Smooth muscle cell (in vitro differentiated cells): Measurements from ENCODE around the gene EYA2. TPM values are rescaled to one million over a fixed set of nuclear protein-coding genes. Genes with fewer than 3 reads are reported as not detected.

Source experiments
- DNase-seq: peaks from one replicate; lab custom pipeline; 2025; ENCODE audit not compliant: unreplicated experiment; lab: John Stamatoyannopoulos, UW
- H2AFZ ChIP-seq: fragments of 200-600 bp; sonication (generic); 2 replicates; pipeline ENCODE4 v1.6.0; 2016; ENCODE audit warnings: antibody characterized with exemption, low read depth, mild to moderate bottlenecking
- H3F3A ChIP-seq: fragments of 200-600 bp; sonication (generic); 2 replicates; pipeline ENCODE4 v1.6.0; 2017; ENCODE audit warnings: antibody characterized with exemption, low read depth
- H3K27ac ChIP-seq: fragments of 200-600 bp; sonication (generic); 2 replicates; pipeline ENCODE4 v1.5.1; 2016; ENCODE audit warnings: low read depth, mild to moderate bottlenecking
- H3K27me3 ChIP-seq: fragments of 200-600 bp; sonication (generic); 2 replicates; pipeline ENCODE4 v1.6.1; 2016; ENCODE audit warnings: low read depth, mild to moderate bottlenecking
- H3K36me3 ChIP-seq: fragments of 200-600 bp; sonication (generic); 2 replicates; pipeline ENCODE4 v1.5.1; 2016; ENCODE audit warnings: low read depth
- H3K4me1 ChIP-seq: fragments of 200-600 bp; sonication (generic); 2 replicates; pipeline ENCODE4 v1.5.1; 2016; ENCODE audit warnings: low read depth
- H3K4me2 ChIP-seq: fragments of 200-600 bp; sonication (generic); 2 replicates; pipeline ENCODE4 v1.6.0; 2016; ENCODE audit warnings: mild to moderate bottlenecking
- H3K4me3 ChIP-seq: fragments of 200-600 bp; sonication (generic); 2 replicates; pipeline ENCODE4 v1.5.1; 2016; ENCODE audit warnings: mild to moderate bottlenecking
- H3K79me2 ChIP-seq: fragments of 200-600 bp; sonication (generic); 2 replicates; pipeline ENCODE4 v1.6.0; 2016; ENCODE audit warnings: low read depth, mild to moderate bottlenecking
- H3K9ac ChIP-seq: fragments of 200-600 bp; sonication (generic); 2 replicates; pipeline ENCODE4 v1.6.0; 2016; ENCODE audit warnings: low read depth
- H3K9me3 ChIP-seq: fragments of 200-600 bp; sonication (generic); replicated peaks from 2 replicates; pipeline ENCODE4 v1.5.1; 2016; ENCODE audit warnings: low read depth
- H4K20me1 ChIP-seq: fragments of 200-600 bp; sonication (generic); 2 replicates; pipeline ENCODE4 v1.6.0; 2016; ENCODE audit warnings: low read depth
- WGBS: methylation state at CpG from one replicate; pipeline ENCODE4 v1.1.7; 2016; ENCODE audit warnings: low lambda C conversion rate; 5-methylcytosine and 5-hydroxymethylcytosine counted together
- polyA plus RNA-seq: library from polyadenylated mRNA; unstranded; fragments of >200 nt; fragmentation: Nextera tagmentation; extraction: Ambion mirVana; gene quantifications from 2 replicates; pipeline ENCODE4 v1.2.1, GENCODE V29; 2016
- total RNA-seq: library from RNA; depleted of rRNA; stranded (reverse); fragments of >200 nt; gene quantifications from 2 replicates; pipeline ENCODE4 v1.2.3, GENCODE V29; 2014
- TF ChIP-seq, protein P1 (sequence below): fragments of 200-600 bp; sonication (generic); IDR thresholded peaks from 2 replicates; pipeline ENCODE4 v1.5.1; 2017; ENCODE audit warnings: borderline replicate concordance, mild to moderate bottlenecking, antibody characterized with exemption; ENCODE audit not compliant: insufficient read depth, poor library complexity, severe bottlenecking

Gene EYA2
- total and polyA plus RNA-seq, 2 experiments from 2014 or later: 0.98 to 1.3 TPM

DNA sequence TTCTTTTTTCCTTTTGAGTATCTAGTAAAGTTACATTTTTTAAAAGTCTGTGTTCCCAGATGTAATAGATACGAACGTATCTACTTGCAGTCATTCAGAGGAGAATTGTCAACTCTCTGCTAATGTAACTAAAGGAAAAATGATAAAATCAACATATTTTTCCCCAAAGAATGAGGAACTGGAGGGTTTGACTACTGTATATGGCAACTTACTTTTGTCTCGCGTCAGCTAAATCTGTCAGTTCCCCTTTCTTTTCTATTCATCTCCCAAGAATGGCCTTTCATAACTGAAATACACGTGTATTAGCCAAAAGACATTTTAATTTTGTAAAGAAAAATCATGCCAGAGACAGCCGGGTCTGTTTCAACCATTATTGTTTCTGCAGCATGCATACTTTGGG lies 5.4 kb downstream of the EYA2 start:
- Histone ChIP-seq H3K27ac (peak overlapping the region; percentile 70), H3K4me1 (peaks cover 21% of the 10 kb centered on the region), H2AFZ (peak overlapping the region; percentile 48), H3K27me3 (peaks cover 27% of the 10 kb centered on the region), H3K9ac (no peak overlapping the region), H3K4me2 (peak overlapping the region; percentile 46), H3K9me3 (no peaks in the 10 kb centered on the region), H3K4me3 (no peak overlapping the region), H4K20me1 (no peaks in the 10 kb centered on the region), H3K36me3 (no peaks in the 10 kb centered on the region), H3K79me2 (no peaks in the 10 kb centered on the region), H3F3A (no peaks in the 10 kb centered on the region)
- WGBS: 74% methylated on average over 6 of the region's 6 CpGs
- TF ChIP-seq, protein P1, sequence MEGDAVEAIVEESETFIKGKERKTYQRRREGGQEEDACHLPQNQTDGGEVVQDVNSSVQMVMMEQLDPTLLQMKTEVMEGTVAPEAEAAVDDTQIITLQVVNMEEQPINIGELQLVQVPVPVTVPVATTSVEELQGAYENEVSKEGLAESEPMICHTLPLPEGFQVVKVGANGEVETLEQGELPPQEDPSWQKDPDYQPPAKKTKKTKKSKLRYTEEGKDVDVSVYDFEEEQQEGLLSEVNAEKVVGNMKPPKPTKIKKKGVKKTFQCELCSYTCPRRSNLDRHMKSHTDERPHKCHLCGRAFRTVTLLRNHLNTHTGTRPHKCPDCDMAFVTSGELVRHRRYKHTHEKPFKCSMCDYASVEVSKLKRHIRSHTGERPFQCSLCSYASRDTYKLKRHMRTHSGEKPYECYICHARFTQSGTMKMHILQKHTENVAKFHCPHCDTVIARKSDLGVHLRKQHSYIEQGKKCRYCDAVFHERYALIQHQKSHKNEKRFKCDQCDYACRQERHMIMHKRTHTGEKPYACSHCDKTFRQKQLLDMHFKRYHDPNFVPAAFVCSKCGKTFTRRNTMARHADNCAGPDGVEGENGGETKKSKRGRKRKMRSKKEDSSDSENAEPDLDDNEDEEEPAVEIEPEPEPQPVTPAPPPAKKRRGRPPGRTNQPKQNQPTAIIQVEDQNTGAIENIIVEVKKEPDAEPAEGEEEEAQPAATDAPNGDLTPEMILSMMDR: no peak
- DNase-seq: no peak

DNA sequence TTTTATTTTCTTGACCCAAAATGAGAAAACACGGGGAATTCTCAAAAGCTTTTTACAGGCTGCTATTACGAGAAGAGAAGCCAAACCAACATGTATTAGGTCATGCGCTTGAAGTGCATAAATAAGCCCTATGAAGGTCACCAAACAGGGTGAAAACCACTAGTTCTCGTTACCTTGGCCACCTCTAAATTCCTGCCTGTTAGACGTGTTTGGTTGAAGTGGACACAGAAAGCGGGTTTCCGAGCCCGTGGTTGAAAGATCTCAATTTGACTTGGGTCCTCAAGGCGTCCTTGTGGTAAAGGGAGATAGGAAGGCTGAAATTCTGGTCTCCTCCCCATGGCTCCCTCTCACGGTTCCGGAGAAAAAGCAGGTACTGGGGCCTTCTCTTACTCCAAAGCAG lies 6.2 kb downstream of the EYA2 start:
- no peak for DNase-seq
- Histone ChIP-seq H3K79me2 (no peaks in the 10 kb centered on the region), H3K4me2 (peak overlapping the region; percentile 24), H3K36me3 (no peaks in the 10 kb centered on the region), H3K9ac (no peak overlapping the region), H3K4me1 (peaks cover 21% of the 10 kb centered on the region), H3K27me3 (peaks cover 19% of the 10 kb centered on the region), H3F3A (no peaks in the 10 kb centered on the region), H2AFZ (no peak overlapping the region), H4K20me1 (no peaks in the 10 kb centered on the region), H3K9me3 (no peaks in the 10 kb centered on the region), H3K27ac (peak overlapping the region; percentile 70), H3K4me3 (no peak overlapping the region)
- 83% methylated on average over 11 of the region's 11 CpGs for WGBS
- TF ChIP-seq, protein P1: no peak

DNA sequence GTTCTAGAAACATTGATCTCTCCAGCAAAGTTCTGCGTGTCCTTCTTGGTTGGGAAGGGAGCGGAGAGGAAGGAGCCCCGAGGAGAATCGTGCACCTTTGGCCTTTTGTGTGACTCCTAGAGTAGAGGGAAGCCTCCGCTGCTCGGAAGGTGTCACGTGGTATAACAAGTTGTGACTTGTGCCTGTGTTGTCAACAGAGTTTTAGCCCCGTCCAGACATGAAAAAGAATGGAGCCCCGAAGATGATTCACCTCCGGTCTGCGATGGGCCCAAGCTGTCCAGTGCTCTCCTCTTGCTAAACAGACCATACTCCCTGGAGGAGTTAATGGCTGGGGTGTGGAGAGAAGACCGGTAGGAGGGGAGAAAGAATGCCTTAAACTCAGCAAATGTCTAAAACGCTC lies 7.0 kb downstream of the EYA2 start:
- no peaks in the 10 kb centered on the region for H3K36me3 ChIP-seq
- H3K27me3 ChIP-seq: peaks cover 11% of the 10 kb centered on the region
- H3K4me2 ChIP-seq: peak overlapping the region; percentile 24
- no peak overlapping the region for H3K4me3 ChIP-seq
- no peaks in the 10 kb centered on the region for H3F3A ChIP-seq
- H3K79me2 ChIP-seq: no peaks in the 10 kb centered on the region
- peak overlapping the region; percentile 6 for H2AFZ ChIP-seq
- H3K9ac ChIP-seq: no peak overlapping the region
- WGBS: 39% methylated on average over 13 of the region's 13 CpGs
- DNase-seq: no peak
- peaks cover 21% of the 10 kb centered on the region for H3K4me1 ChIP-seq
- TF ChIP-seq, protein P1: no peak
- peak overlapping the region; percentile 70 for H3K27ac ChIP-seq
- no peaks in the 10 kb centered on the region for H3K9me3 ChIP-seq
- H4K20me1 ChIP-seq: no peaks in the 10 kb centered on the region

DNA sequence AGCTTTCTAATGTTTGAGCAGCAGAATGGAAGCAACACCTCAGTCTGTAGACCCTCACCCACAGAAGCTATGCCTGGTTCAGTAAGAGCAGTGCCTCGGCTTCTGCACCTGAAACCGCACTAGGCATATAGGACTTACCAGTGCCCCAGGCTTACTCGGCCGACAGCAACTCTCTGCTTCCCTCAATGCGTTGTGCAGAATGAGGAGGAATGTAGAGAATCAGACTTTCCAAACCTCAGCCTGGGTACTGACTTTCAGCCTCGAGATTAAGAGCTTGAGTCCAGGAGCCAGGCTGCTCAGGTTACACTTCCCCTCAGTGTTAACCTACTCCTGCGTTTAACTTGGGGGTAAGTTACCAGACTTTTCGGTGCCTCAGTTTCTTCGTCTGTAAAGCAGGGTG lies 8.6 kb downstream of the EYA2 start:
- Histone ChIP-seq H3K4me3 (no peak overlapping the region), H3K27me3 (no peaks in the 10 kb centered on the region)

More for the DNA sequence above, 8.6 kb downstream of the EYA2 start:
- no peak for DNase-seq
- peak overlapping the region; percentile 43 for H3K4me2 ChIP-seq
- H3K4me1 ChIP-seq: peaks cover 13% of the 10 kb centered on the region
- no peaks in the 10 kb centered on the region for H3K9me3 ChIP-seq
- WGBS: 39% methylated on average over 9 of the region's 9 CpGs
- H3F3A ChIP-seq: no peaks in the 10 kb centered on the region
- no peaks in the 10 kb centered on the region for H3K79me2 ChIP-seq
- H3K9ac ChIP-seq: no peak overlapping the region
- no peak overlapping the region for H2AFZ ChIP-seq
- H4K20me1 ChIP-seq: no peaks in the 10 kb centered on the region
- TF ChIP-seq, protein P1: no peak
- H3K36me3 ChIP-seq: no peaks in the 10 kb centered on the region
- no peak overlapping the region for H3K27ac ChIP-seq
